Stimulated activated CD4-positive, alpha-beta T cell treated with anti-CD3 and anti-CD28 coated beads, Interleukin-12 subunit alpha, Interleukin-12 subunit beta, amount 100 ng/mL, for 24 hours (primary cell): ENCODE measurements around the gene REG3A.

Experiments used
- DNase-seq, 2 experiments: peaks; one replicate each; pipeline ENCODE4 v3.0.0-alpha.2; 2020; ENCODE audit warnings: low read depth in 2 of 2

Gene REG3A

GRCh38 chr2:79120194-79120713, 39.3 kb downstream of the REG3A start, which contains the start of gene REG1A:
REG1A (plus strand) TSS chr2:79120488; CDS start chr2:79120862, 374 bp downstream.
- no peak for DNase-seq

GRCh38 chr2:79116997-79117928, 42.3 kb downstream of the REG3A start:
- DNase-seq: no peak

GRCh38 chr2:79114797-79115494, 44.6 kb downstream of the REG3A start:
- DNase-seq: no peak

GRCh38 chr2:79112269-79112668, 47.3 kb downstream of the REG3A start:
- no peak for DNase-seq
